Activated CD4-positive, alpha-beta memory T cell treated with anti-CD3 and anti-CD28 coated beads for 36 hours (primary cell): Measurements from ENCODE around the gene NAV2. TPM values are rescaled to one million over a fixed set of nuclear protein-coding genes. Genes with fewer than 3 reads are reported as not detected.

Experiments
- CTCF ChIA-PET: fragments of 350-600 bp; sonication (Branson Sonifier 250); formaldehyde crosslinking; loops from one replicate; lab custom pipeline; 2021; ENCODE audit warnings: antibody characterized with exemption, inconsistent platforms; lab: Charles Lee
- POLR2A ChIA-PET: fragments of 350-600 bp; sonication (Branson Sonifier 250); formaldehyde crosslinking; loops from one replicate; lab custom pipeline; 2021; ENCODE audit warnings: antibody characterized with exemption; lab: Charles Lee
- DNase-seq: peaks from one replicate; pipeline ENCODE4 v3.0.0-alpha.2; 2020
- H3K27ac Mint-ChIP-seq: one replicate; pipeline ENCODE4 v1.8.0; 2021; ENCODE audit warnings: mixed read lengths
- H3K27me3 Mint-ChIP-seq: one replicate; pipeline ENCODE4 v1.8.0; 2021; ENCODE audit warnings: mixed read lengths
- H3K36me3 Mint-ChIP-seq: one replicate; pipeline ENCODE4 v1.8.0; 2021; ENCODE audit warnings: mixed read lengths
- H3K4me1 Mint-ChIP-seq: one replicate; pipeline ENCODE4 v1.8.0; 2021; ENCODE audit warnings: low read depth, mixed read lengths
- H3K4me3 Mint-ChIP-seq: one replicate; pipeline ENCODE4 v1.8.0; 2021; ENCODE audit warnings: mild to moderate bottlenecking, mixed read lengths
- H3K9me3 Mint-ChIP-seq: one replicate; pipeline ENCODE4 v1.8.0; 2021; ENCODE audit warnings: mixed read lengths
- intact Hi-C: fragments of 100-400 bp; cut with micrococcal nuclease; formaldehyde crosslinking; loops from one replicate; pipeline ENCODE4 v1.15.1; 2023
- total RNA-seq, 2 experiments: library from RNA; stranded (reverse); gene quantifications; one replicate each; pipeline ENCODE4 v1.2.3, GENCODE V29; 2021

The NAV2 gene
- total RNA-seq, 2 experiments from 2014 or later: 0.75 to 0.86 TPM

DNA sequence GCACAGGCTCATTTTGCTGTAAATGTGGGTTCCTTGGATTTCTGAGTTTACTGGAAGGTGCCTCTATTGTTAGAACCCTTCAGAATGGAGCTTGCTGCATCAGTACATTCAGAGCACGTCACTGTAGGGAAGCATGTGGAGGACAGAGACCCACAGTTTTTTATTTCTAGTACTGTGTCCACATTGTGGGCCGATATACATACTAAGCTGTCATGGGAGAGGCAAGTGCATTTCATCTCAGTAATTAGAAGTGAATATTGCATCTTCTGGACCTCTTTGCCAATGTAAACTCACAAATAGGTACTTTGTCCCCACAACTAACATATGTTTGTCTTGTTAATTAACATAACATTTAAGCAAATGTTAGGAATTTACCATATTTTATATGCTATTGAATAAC is 139.7 kb downstream of the NAV2 start:
- ChIA-PET POLR2A (no interaction called here), CTCF (interaction anchor here (0.6 kb wide), 1 partner anchor 9 kb away, joined by 3 read pairs; no protein-coding TSS in a partner anchor)
- no peaks in the 10 kb centered on the region for H3K27me3 Mint-ChIP-seq
- no peak overlapping the region for H3K27ac Mint-ChIP-seq
- intact Hi-C loops: no loop called here
- H3K4me1 Mint-ChIP-seq: no peaks in the 10 kb centered on the region
- no peaks in the 10 kb centered on the region for H3K36me3 Mint-ChIP-seq
- H3K9me3 Mint-ChIP-seq: no peaks in the 10 kb centered on the region
- H3K4me3 Mint-ChIP-seq: no peak overlapping the region
- no peak for DNase-seq

- ChIA-PET CTCF (no interaction called here), POLR2A (no interaction called here)
- Mint-ChIP-seq H3K36me3 (no peaks in the 10 kb centered on the region), H3K4me1 (no peaks in the 10 kb centered on the region), H3K27me3 (no peaks in the 10 kb centered on the region), H3K27ac (no peak overlapping the region), H3K4me3 (no peak overlapping the region), H3K9me3 (no peaks in the 10 kb centered on the region)
- DNase-seq: no peak
- intact Hi-C loops: no loop called here
These were observed 140.4 kb downstream of the NAV2 start for GRCh38 chr11:19853016-19853415.

DNA sequence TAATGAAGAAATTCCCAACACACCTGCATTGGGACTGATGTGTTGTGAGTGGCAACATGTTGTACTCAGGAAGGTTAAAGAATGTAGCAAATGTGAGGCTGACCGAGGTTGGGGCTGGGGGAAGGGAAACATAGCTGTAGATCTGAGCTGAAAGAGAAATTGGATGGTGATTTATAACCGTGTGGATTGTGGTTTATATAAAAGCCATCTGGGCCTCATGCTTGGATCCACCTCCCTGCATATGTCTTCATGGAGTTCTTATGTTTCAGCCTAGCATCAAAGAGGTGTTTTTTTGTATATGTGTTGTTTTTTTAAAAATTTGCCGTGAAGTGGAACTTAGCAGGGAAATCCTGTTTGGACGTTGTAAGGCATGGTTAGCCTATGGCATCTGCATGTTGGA is 141.3 kb downstream of the NAV2 start:
- Mint-ChIP-seq H3K9me3 (no peaks in the 10 kb centered on the region), H3K36me3 (no peaks in the 10 kb centered on the region), H3K27ac (no peak overlapping the region), H3K27me3 (no peaks in the 10 kb centered on the region), H3K4me1 (no peaks in the 10 kb centered on the region), H3K4me3 (no peak overlapping the region)
- intact Hi-C loops: no loop called here
- no peak for DNase-seq
- POLR2A ChIA-PET: no interaction called here
- CTCF ChIA-PET: no interaction called here

GRCh38 chr11:19861171-19861570 is 148.5 kb downstream of the NAV2 start:
- H3K27me3 Mint-ChIP-seq: no peaks in the 10 kb centered on the region
- H3K9me3 Mint-ChIP-seq: no peaks in the 10 kb centered on the region
- H3K27ac Mint-ChIP-seq: no peak overlapping the region
- CTCF ChIA-PET: no interaction called here
- POLR2A ChIA-PET: no interaction called here
- H3K4me1 Mint-ChIP-seq: no peaks in the 10 kb centered on the region
- intact Hi-C loops: no loop called here
- no peak for DNase-seq
- H3K36me3 Mint-ChIP-seq: no peaks in the 10 kb centered on the region
- H3K4me3 Mint-ChIP-seq: no peak overlapping the region

GRCh38 chr11:19862091-19862490 is 149.5 kb downstream of the NAV2 start:
- Mint-ChIP-seq H3K27ac (no peak overlapping the region), H3K4me1 (no peaks in the 10 kb centered on the region), H3K9me3 (no peaks in the 10 kb centered on the region), H3K27me3 (no peaks in the 10 kb centered on the region), H3K4me3 (no peak overlapping the region), H3K36me3 (no peaks in the 10 kb centered on the region)
- DNase-seq: no peak
- ChIA-PET CTCF (no interaction called here), POLR2A (no interaction called here)
- intact Hi-C loops: no loop called here

- intact Hi-C loops: no loop called here
- Mint-ChIP-seq H3K27me3 (no peaks in the 10 kb centered on the region), H3K4me3 (no peak overlapping the region), H3K9me3 (no peaks in the 10 kb centered on the region), H3K27ac (no peak overlapping the region), H3K4me1 (no peaks in the 10 kb centered on the region), H3K36me3 (no peaks in the 10 kb centered on the region)
- ChIA-PET POLR2A (no interaction called here), CTCF (interaction anchor here (0.8 kb wide), 1 partner anchor 13 kb away, joined by 4 read pairs; no protein-coding TSS in a partner anchor)
- DNase-seq: no peak
These were observed 151.8 kb downstream of the NAV2 start for GRCh38 chr11:19864141-19865140.

DNA sequence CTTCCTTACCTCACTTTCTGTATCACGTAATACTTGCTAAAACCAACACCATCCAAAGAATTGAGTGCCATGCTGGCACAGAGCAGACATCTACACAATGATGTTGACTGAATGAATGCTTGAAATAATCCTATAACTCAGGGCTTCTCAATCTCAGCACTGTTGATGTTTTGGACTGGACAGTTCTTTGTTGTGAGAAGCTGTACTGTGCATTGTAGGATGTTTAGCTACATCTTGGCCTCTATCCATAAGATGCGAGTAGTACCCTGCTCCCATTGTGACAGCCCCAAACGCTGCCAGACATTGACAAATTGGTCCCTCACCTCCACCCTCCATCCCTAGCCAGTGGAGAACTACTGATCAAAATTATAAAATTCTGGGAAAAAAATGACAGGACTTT is 153.4 kb downstream of the NAV2 start:
- H3K4me3 Mint-ChIP-seq: no peak overlapping the region
- intact Hi-C loops: no loop called here
- CTCF ChIA-PET: no interaction called here
- H3K9me3 Mint-ChIP-seq: no peaks in the 10 kb centered on the region
- no peak overlapping the region for H3K27ac Mint-ChIP-seq
- no peaks in the 10 kb centered on the region for H3K27me3 Mint-ChIP-seq
- no peak for DNase-seq
- POLR2A ChIA-PET: no interaction called here
- H3K4me1 Mint-ChIP-seq: no peaks in the 10 kb centered on the region
- H3K36me3 Mint-ChIP-seq: no peaks in the 10 kb centered on the region

DNA sequence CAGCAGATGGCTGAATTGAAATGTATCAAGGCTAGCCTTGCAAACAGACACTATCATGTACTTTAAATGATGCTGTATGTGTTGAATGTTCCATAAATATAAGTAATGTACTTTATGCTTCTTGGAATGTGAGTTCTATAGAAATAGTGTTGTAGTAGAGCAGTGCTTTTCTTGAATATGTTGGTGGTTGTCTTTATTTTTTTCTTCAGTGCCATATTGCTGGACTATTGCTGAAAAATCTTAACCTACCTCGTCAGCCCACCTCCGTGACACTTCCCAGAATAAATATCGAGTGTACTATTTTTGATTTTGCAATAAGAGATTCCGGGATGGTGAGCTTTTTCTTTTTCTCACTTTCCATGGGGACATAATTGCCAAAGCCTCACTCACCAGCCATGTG is 153.9 kb downstream of the NAV2 start:
- no peak overlapping the region for H3K27ac Mint-ChIP-seq
- H3K27me3 Mint-ChIP-seq: no peaks in the 10 kb centered on the region
- POLR2A ChIA-PET: no interaction called here
- H3K9me3 Mint-ChIP-seq: no peaks in the 10 kb centered on the region
- H3K36me3 Mint-ChIP-seq: no peaks in the 10 kb centered on the region
- no peaks in the 10 kb centered on the region for H3K4me1 Mint-ChIP-seq
- no peak overlapping the region for H3K4me3 Mint-ChIP-seq
- CTCF ChIA-PET: no interaction called here
- intact Hi-C loops: no loop called here
- DNase-seq: no peak

GRCh38 chr11:19867064-19867463 is 154.4 kb downstream of the NAV2 start:
- no peaks in the 10 kb centered on the region for H3K4me1 Mint-ChIP-seq
- no peaks in the 10 kb centered on the region for H3K36me3 Mint-ChIP-seq
- H3K27me3 Mint-ChIP-seq: no peaks in the 10 kb centered on the region
- ChIA-PET POLR2A (no interaction called here), CTCF (no interaction called here)
- intact Hi-C loops: no loop called here
- H3K27ac Mint-ChIP-seq: no peak overlapping the region
- no peaks in the 10 kb centered on the region for H3K9me3 Mint-ChIP-seq
- DNase-seq: no peak
- no peak overlapping the region for H3K4me3 Mint-ChIP-seq

DNA sequence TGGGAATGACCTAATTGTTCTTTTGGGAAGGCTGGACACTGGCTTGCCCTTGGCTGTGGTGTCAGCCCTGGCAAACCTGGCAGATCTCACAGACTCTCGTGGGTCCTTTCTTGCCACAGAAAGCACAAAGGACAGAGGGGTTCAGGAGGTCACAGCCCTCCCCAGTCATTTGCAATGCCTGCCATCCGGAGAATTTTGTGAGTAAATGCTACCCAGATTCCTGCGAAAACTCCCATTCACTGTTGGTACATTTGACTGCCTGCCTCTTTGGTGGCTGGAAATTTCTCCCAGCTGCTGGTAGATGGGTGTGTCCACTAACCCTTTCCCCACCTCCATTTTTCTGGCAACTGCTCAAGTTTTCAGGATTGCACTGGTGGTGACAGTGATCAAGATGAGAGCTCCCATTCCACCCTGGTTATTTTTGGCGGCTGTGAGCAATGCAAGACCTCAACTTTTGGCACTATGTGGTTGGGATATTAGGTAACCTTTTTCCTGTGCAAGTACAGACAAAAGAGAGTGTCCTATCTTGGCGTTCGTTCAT is 155.7 kb downstream of the NAV2 start:
- H3K4me1 Mint-ChIP-seq: no peaks in the 10 kb centered on the region
- no peak overlapping the region for H3K27ac Mint-ChIP-seq
- no peak overlapping the region for H3K4me3 Mint-ChIP-seq
- ChIA-PET POLR2A (no interaction called here), CTCF (no interaction called here)
- H3K9me3 Mint-ChIP-seq: no peaks in the 10 kb centered on the region
- no peaks in the 10 kb centered on the region for H3K36me3 Mint-ChIP-seq
- no peaks in the 10 kb centered on the region for H3K27me3 Mint-ChIP-seq
- no peak for DNase-seq
- intact Hi-C loops: no loop called here

- Mint-ChIP-seq H3K4me3 (no peak overlapping the region), H3K27ac (no peak overlapping the region), H3K36me3 (no peaks in the 10 kb centered on the region), H3K27me3 (no peaks in the 10 kb centered on the region), H3K9me3 (no peaks in the 10 kb centered on the region), H3K4me1 (no peaks in the 10 kb centered on the region)
- ChIA-PET POLR2A (no interaction called here), CTCF (no interaction called here)
- no peak for DNase-seq
- intact Hi-C loops: no loop called here
These were observed 156.2 kb downstream of the NAV2 start for GRCh38 chr11:19868871-19869270.

- no peaks in the 10 kb centered on the region for H3K9me3 Mint-ChIP-seq
- H3K27ac Mint-ChIP-seq: no peak overlapping the region
- intact Hi-C loops: no loop called here
- ChIA-PET CTCF (no interaction called here), POLR2A (no interaction called here)
- no peak for DNase-seq
- no peaks in the 10 kb centered on the region for H3K4me1 Mint-ChIP-seq
- H3K4me3 Mint-ChIP-seq: no peak overlapping the region
- H3K36me3 Mint-ChIP-seq: no peaks in the 10 kb centered on the region
- H3K27me3 Mint-ChIP-seq: no peaks in the 10 kb centered on the region
These were observed 156.8 kb downstream of the NAV2 start for GRCh38 chr11:19869466-19869865.
